Adrenal gland (tissue), 12 donors: ENCODE results near the gene FBLN1. TPM values are rescaled to one million over a fixed set of nuclear protein-coding genes. Genes with fewer than 3 reads are reported as not detected.

Experiments
- DNase-seq, 7 donors: peaks; one replicate each; pipeline ENCODE4 v3.0.0-alpha.2; 2019 to 2020
- H3K27ac ChIP-seq, 5 donors: fragments of 200-600 bp; sonication (generic) in 4 of 5; 1 replicate in 3 of 5; 2 replicates in 2 of 5; pipeline versions ENCODE4 v1.5.1 to v1.8.0; 2016 to 2020; ENCODE audit warnings: mild to moderate bottlenecking in 1 of 5
- H3K27me3 ChIP-seq: fragments of 200-600 bp; 2 replicates; pipeline ENCODE4 v1.8.0; 2021
- H3K36me3 ChIP-seq, 2 donors: fragments of 200-600 bp; replicated peaks in 1 of 2; 1 replicate in 1 of 2; 2 replicates in 1 of 2; pipeline versions ENCODE4 v1.5.1 to v1.8.0; 2018 to 2022
- H3K4me1 ChIP-seq, 2 donors: fragments of 200-600 bp; replicated peaks in 1 of 2; 1 replicate in 1 of 2; 2 replicates in 1 of 2; pipeline versions ENCODE4 v1.5.1 to v1.8.0; 2018 to 2021
- H3K4me3 ChIP-seq, 4 donors: fragments of 200-600 bp; sonication (generic) in 3 of 4; one replicate each; pipeline ENCODE4 v1.5.1; 2016 to 2018
- H3K9me3 ChIP-seq, 3 donors: fragments of 200-600 bp; sonication (generic) in 1 of 3; replicated peaks in 1 of 3; 1 replicate in 2 of 3; 2 replicates in 1 of 3; pipeline versions ENCODE4 v1.5.1 to v1.8.0; 2016 to 2021
- CTCF ChIP-seq, 6 experiments: fragments of 450-650 bp in 4 of 6; fragments of 200-600 bp in 2 of 6; sonication (generic) in 1 of 6; IDR thresholded peaks; 1 replicate in 5 of 6; 2 replicates in 1 of 6; pipeline versions ENCODE4 v1.5.1 to v1.8.0; 2016 to 2021; ENCODE audit warnings: antibody characterized with exemption in 6 of 6, mild to moderate bottlenecking in 2 of 6, moderate library complexity in 1 of 6
- POLR2A ChIP-seq, 2 donors: fragments of 450-650 bp; IDR thresholded peaks; one replicate each; pipeline ENCODE4 v1.6.1; 2017; ENCODE audit warnings: antibody characterized with exemption in 2 of 2, mild to moderate bottlenecking in 2 of 2, moderate library complexity in 1 of 2
- WGBS, 4 donors: extraction: QIAGEN DNeasy Blood & Tissue Kit in 2 of 4; methylation state at CpG; one replicate each; pipeline versions ENCODE4 v1.1.5 to v1.1.7; 2013 to 2017; 5-methylcytosine and 5-hydroxymethylcytosine counted together
- intact Hi-C, 2 donors: fragments of 100-400 bp; cut with DNase I; formaldehyde crosslinking; loops; one replicate each; pipeline versions ENCODE4 v1.14.1 to v1.15.0; 2022 to 2023
- polyA plus RNA-seq, 3 donors: library from polyadenylated mRNA; stranded (reverse); fragments of 200-250 nt in 2 of 3; fragments of 350-450 nt in 1 of 3; fragmentation: Illumina TruSeq in 1 of 3; extraction: RNeasy Lipid Tissue Mini Kit (QIAGEN cat#74804) in 1 of 3; gene quantifications; one replicate each; pipeline ENCODE4 v1.2.3, GENCODE V29; 2013 to 2014
- total RNA-seq, 9 donors: library from RNA; depleted of rRNA in 4 of 9; stranded (reverse); fragments of >200 nt in 4 of 9; fragments of 120-200 nt in 1 of 9; fragmentation: NEBNext Ultra II Directional in 1 of 9; extraction: Animal tissue kit (Norgen Biotek cat#: 25700) in 1 of 9; gene quantifications; one replicate each; pipeline versions ENCODE4 v1.1.0 to v1.2.4, GENCODE V29; 2013 to 2023
- donor health status: healthy with polysubstance abuse.
- donor health status: Bipolar disorder and iron deficiency.
- donor health status: DM: yes; HTN: yes; CAD: no.
- donor health status: DM: no; HTN: no; CAD: no.
- donor health status: DM: no; HTN: no; CAD: no.
- donor health status: DM: yes; HTN: yes; CAD: no.

Gene FBLN1
- total and polyA plus RNA-seq, 12 donors: 13.0 to 387 (median 148) TPM

GRCh38 chr22:45599836-45600577 lies 97.3 kb downstream of the FBLN1 start:
- Histone ChIP-seq H3K4me3 (no peak overlapping the region), H3K36me3 (no peaks in the 10 kb centered on the region), H3K27ac (no peak overlapping the region), H3K4me1 (no peaks in the 10 kb centered on the region), H3K27me3 (no peaks in the 10 kb centered on the region), H3K9me3 (no peaks in the 10 kb centered on the region)
- TF ChIP-seq POLR2A (IDR thresholded peaks at IDR 0.05) (no peak), CTCF (IDR thresholded peaks at IDR 0.05) (no peak)
- intact Hi-C loops: no loop called here
- WGBS, 4 donors: 90 to 95% (median 93%) methylated on average over 13 to 22 of the region's 22 CpGs
- DNase-seq: no peak

GRCh38 chr22:45600790-45601730 lies 98.4 kb downstream of the FBLN1 start:
- no peak for DNase-seq
- WGBS, 4 donors: 51 to 60% (median 55%) methylated on average over 12 to 14 of the region's 14 CpGs
- Histone ChIP-seq H3K9me3 (no peaks in the 10 kb centered on the region), H3K4me3 (no peak overlapping the region), H3K36me3 (no peaks in the 10 kb centered on the region), H3K27ac (peak overlapping the region in 1 of 5 donors; percentile 45), H3K4me1 (no peaks in the 10 kb centered on the region), H3K27me3 (no peaks in the 10 kb centered on the region)
- TF ChIP-seq CTCF (IDR thresholded peaks at IDR 0.05): no peak
- no peak for TF ChIP-seq POLR2A (IDR thresholded peaks at IDR 0.05)
- intact Hi-C loops: no loop called here

GRCh38 chr22:45602004-45602733 lies 99.5 kb downstream of the FBLN1 start:
- no peaks in the 10 kb centered on the region for H3K4me1 ChIP-seq
- H3K36me3 ChIP-seq: no peaks in the 10 kb centered on the region
- DNase-seq: no peak
- H3K27me3 ChIP-seq: no peaks in the 10 kb centered on the region
- 75 to 93% (median 86%) methylated on average over 10 of the region's 10 CpGs for WGBS, 4 donors
- no peak overlapping the region for H3K4me3 ChIP-seq
- intact Hi-C loops: no loop called here
- H3K9me3 ChIP-seq: no peaks in the 10 kb centered on the region
- no peak for TF ChIP-seq CTCF (IDR thresholded peaks at IDR 0.05)
- TF ChIP-seq POLR2A (IDR thresholded peaks at IDR 0.05): no peak
- H3K27ac ChIP-seq: no peak overlapping the region
